MM.1S (cell line): ENCODE results near the gene RIPK4.

ENCODE experiments used
- DNase-seq: peaks from one replicate; pipeline ENCODE4 v3.0.0-alpha.2; 2015
- H2AFZ ChIP-seq: fragments of 300-600 bp; sonication (generic); 2 replicates; pipeline ENCODE4 v1.6.0; 2016; ENCODE audit warnings: antibody characterized with exemption, low read length
- H3F3A ChIP-seq: fragments of 300-600 bp; sonication (generic); 2 replicates; pipeline ENCODE4 v1.6.1; 2016; ENCODE audit warnings: mild to moderate bottlenecking, antibody characterized with exemption, low read length, moderate library complexity, mixed read lengths; ENCODE audit not compliant: insufficient read depth
- H3K27ac ChIP-seq: fragments of 300-600 bp; sonication (generic); 2 replicates; pipeline ENCODE4 v1.5.1; 2016; ENCODE audit warnings: mild to moderate bottlenecking, low read length
- H3K27me3 ChIP-seq: fragments of 300-600 bp; sonication (generic); replicated peaks from 2 replicates; pipeline ENCODE4 v1.6.0; 2016; ENCODE audit warnings: low read length; ENCODE audit not compliant: insufficient read depth
- H3K36me3 ChIP-seq: fragments of 300-600 bp; sonication (generic); replicated peaks from 2 replicates; pipeline ENCODE4 v1.6.1; 2016; ENCODE audit warnings: mild to moderate bottlenecking, low read length, mixed read lengths; ENCODE audit not compliant: insufficient read depth
- H3K4me1 ChIP-seq: fragments of 300-600 bp; sonication (generic); 2 replicates; pipeline ENCODE4 v1.6.1; 2016; ENCODE audit warnings: low read length, mixed read lengths
- H3K4me2 ChIP-seq: fragments of 300-600 bp; sonication (generic); 2 replicates; pipeline ENCODE4 v1.6.0; 2016; ENCODE audit warnings: low read depth, low read length
- H3K4me3 ChIP-seq: fragments of 300-600 bp; sonication (generic); 2 replicates; pipeline ENCODE4 v1.5.1; 2016; ENCODE audit warnings: low read length, mixed read lengths
- H3K79me2 ChIP-seq: fragments of 300-600 bp; sonication (generic); 2 replicates; pipeline ENCODE4 v1.6.1; 2016; ENCODE audit warnings: mixed run types, low read length, mixed read lengths
- H3K9ac ChIP-seq: fragments of 300-600 bp; sonication (generic); 2 replicates; pipeline ENCODE4 v1.6.1; 2016; ENCODE audit warnings: low read length, mixed read lengths
- H3K9me2 ChIP-seq: fragments of 300-600 bp; sonication (generic); replicated peaks from 2 replicates; pipeline ENCODE4 v1.6.1; 2016; ENCODE audit warnings: mild to moderate bottlenecking, low read length, mixed read lengths; ENCODE audit not compliant: insufficient read depth
- H3K9me3 ChIP-seq: fragments of 300-600 bp; sonication (generic); replicated peaks from 2 replicates; pipeline ENCODE4 v1.6.1; 2016; ENCODE audit warnings: mild to moderate bottlenecking, low read length, mixed read lengths; ENCODE audit not compliant: insufficient read depth
- H4K20me1 ChIP-seq: fragments of 300-600 bp; sonication (generic); 2 replicates; pipeline ENCODE4 v1.6.1; 2016; ENCODE audit warnings: mild to moderate bottlenecking, low read length, moderate library complexity, mixed read lengths; ENCODE audit not compliant: insufficient read depth
- EZH2 ChIP-seq: fragments of 300-600 bp; sonication (generic); optimal IDR thresholded peaks from 2 replicates; pipeline ENCODE3; 2017; ENCODE audit warnings: low read depth, mild to moderate bottlenecking, antibody characterized with exemption, low read length, mixed read lengths
- EZH2phosphoT487 ChIP-seq: fragments of 300-600 bp; sonication (generic); IDR thresholded peaks from 2 replicates; pipeline ENCODE4 v1.6.1; 2018; ENCODE audit warnings: antibody characterized with exemption, low read length
- TF ChIP-seq, protein P1 (sequence below): fragments of 300-600 bp; sonication (generic); IDR thresholded peaks from 2 replicates; pipeline ENCODE4 v1.5.1; 2016; ENCODE audit warnings: antibody characterized with exemption, low read length, mixed read lengths

Gene RIPK4

GRCh38 chr21:41766883-41767605, at the start of gene RIPK4:
RIPK4 (minus strand) TSS chr21:41767052; CDS start chr21:41767041, 11 bp downstream.
- Histone ChIP-seq H3K4me3 (no peak within 1 kb of the TSS), H3K27ac (no peak within 1 kb of the TSS), H3K79me2 (no peaks in the 10 kb centered on the region), H3K4me2 (peak within 1 kb of the TSS; percentile 58; the same call in 1 of the 2 replicates), H3K9ac (no peak within 1 kb of the TSS), H3K27me3 (peaks cover 94% of the 10 kb centered on the region), H3K4me1 (no peaks in the 10 kb centered on the region), H3F3A (no peaks in the 10 kb centered on the region), H3K9me2 (no peaks in the 10 kb centered on the region), H4K20me1 (no peaks in the 10 kb centered on the region), H3K9me3 (no peaks in the 10 kb centered on the region), H3K36me3 (no peaks in the 10 kb centered on the region), H2AFZ (no peak within 1 kb of the TSS)
- no peak for TF ChIP-seq EZH2
- TF ChIP-seq EZH2phosphoT487: no peak
- TF ChIP-seq, protein P1, sequence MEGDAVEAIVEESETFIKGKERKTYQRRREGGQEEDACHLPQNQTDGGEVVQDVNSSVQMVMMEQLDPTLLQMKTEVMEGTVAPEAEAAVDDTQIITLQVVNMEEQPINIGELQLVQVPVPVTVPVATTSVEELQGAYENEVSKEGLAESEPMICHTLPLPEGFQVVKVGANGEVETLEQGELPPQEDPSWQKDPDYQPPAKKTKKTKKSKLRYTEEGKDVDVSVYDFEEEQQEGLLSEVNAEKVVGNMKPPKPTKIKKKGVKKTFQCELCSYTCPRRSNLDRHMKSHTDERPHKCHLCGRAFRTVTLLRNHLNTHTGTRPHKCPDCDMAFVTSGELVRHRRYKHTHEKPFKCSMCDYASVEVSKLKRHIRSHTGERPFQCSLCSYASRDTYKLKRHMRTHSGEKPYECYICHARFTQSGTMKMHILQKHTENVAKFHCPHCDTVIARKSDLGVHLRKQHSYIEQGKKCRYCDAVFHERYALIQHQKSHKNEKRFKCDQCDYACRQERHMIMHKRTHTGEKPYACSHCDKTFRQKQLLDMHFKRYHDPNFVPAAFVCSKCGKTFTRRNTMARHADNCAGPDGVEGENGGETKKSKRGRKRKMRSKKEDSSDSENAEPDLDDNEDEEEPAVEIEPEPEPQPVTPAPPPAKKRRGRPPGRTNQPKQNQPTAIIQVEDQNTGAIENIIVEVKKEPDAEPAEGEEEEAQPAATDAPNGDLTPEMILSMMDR: no peak
- DNase-seq: no peak

GRCh38 chr21:41815652-41816582, 49.1 kb upstream of the RIPK4 start:
- no peak overlapping the region for H2AFZ ChIP-seq
- no peaks in the 10 kb centered on the region for H3K36me3 ChIP-seq
- H3K27ac ChIP-seq: no peak overlapping the region
- no peak overlapping the region for H3K9ac ChIP-seq
- H3K4me1 ChIP-seq: peaks cover 5% of the 10 kb centered on the region
- H3F3A ChIP-seq: peaks cover 13% of the 10 kb centered on the region
- no peaks in the 10 kb centered on the region for H3K9me3 ChIP-seq
- H4K20me1 ChIP-seq: no peaks in the 10 kb centered on the region
- no peak overlapping the region for H3K4me3 ChIP-seq
- H3K4me2 ChIP-seq: no peak overlapping the region
- no peaks in the 10 kb centered on the region for H3K9me2 ChIP-seq
- no peak for DNase-seq
- TF ChIP-seq EZH2 (no peak), EZH2phosphoT487 (no peak)
- TF ChIP-seq, protein P1: no peak
- H3K79me2 ChIP-seq: no peaks in the 10 kb centered on the region
- H3K27me3 ChIP-seq: no peaks in the 10 kb centered on the region

DNA sequence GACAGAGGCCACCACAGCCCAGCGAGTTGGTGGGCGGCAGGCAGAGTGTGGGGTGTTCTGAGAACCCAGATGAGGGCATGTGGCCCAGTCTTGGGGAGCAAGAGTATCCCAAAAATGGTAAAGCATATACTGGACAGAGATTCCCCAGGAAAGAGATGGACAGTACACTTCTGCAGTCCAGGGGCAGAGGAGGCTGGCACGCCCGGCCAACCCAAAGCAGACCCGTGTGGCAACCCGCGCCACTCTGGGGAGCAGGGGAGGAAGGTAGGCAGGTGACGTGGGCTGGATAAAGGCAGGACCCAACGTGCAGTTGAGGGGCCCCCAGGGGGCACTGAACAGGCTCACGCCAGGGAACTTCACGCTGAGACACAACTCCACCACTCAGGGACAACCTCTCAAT, 46.4 kb upstream of the RIPK4 start:
- H3K9ac ChIP-seq: no peak overlapping the region
- no peaks in the 10 kb centered on the region for H3K9me3 ChIP-seq
- no peak overlapping the region for H3K27ac ChIP-seq
- H3K27me3 ChIP-seq: no peaks in the 10 kb centered on the region
- TF ChIP-seq, protein P1: no peak
- TF ChIP-seq EZH2phosphoT487 (no peak), EZH2 (no peak)
- H3K79me2 ChIP-seq: no peaks in the 10 kb centered on the region
- DNase-seq: no peak
- H3K9me2 ChIP-seq: no peaks in the 10 kb centered on the region
- no peaks in the 10 kb centered on the region for H3K36me3 ChIP-seq
- peaks cover 5% of the 10 kb centered on the region for H3K4me1 ChIP-seq
- H4K20me1 ChIP-seq: no peaks in the 10 kb centered on the region
- no peak overlapping the region for H3K4me3 ChIP-seq
- no peak overlapping the region for H2AFZ ChIP-seq
- H3F3A ChIP-seq: peaks cover 13% of the 10 kb centered on the region
- H3K4me2 ChIP-seq: no peak overlapping the region
